Measurements from ENCODE around the gene LRP1-AS. TPM values are rescaled to one million over a fixed set of nuclear protein-coding genes. Genes with fewer than 3 reads are reported as not detected.

The LRP1-AS gene
- total RNA-seq, 1 donor from 2014 or later, result not detected

DNA sequence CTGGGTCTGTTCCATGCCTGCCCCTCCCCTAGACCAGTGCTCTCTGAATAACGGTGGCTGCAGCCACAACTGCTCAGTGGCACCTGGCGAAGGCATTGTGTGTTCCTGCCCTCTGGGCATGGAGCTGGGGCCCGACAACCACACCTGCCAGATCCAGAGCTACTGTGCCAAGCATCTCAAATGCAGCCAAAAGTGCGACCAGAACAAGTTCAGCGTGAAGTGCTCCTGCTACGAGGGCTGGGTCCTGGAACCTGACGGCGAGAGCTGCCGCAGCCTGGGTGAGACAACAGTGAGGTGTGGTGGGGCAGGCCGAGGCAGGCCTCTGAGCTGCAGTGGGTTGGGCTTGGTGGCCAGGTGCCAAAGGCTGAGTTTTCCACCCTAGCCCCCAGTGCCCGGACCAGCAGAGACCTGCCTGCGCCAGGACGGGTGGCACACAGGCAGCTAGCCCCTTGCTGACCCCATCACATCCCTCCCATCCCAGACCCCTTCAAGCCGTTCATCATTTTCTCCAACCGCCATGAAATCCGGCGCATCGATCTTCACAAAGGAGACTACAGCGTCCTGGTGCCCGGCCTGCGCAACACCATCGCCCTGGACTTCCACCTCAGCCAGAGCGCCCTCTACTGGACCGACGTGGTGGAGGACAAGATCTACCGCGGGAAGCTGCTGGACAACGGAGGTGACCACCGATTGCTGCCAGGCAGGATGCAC is 28.2 kb upstream of the LRP1-AS start:
- DNase-seq (ENCODE audit: low spot score, unreplicated experiment), result peak; percentile 55
- Mint-ChIP-seq H3K36me3 (ENCODE audit: insufficient read depth) (peaks cover 26% of the 10 kb centered on the region), H3K4me3 (ENCODE audit: low read depth) (no peak overlapping the region), H3K27ac (peak overlapping the region; percentile 82), H3K9me3 (ENCODE audit: low read depth) (no peaks in the 10 kb centered on the region), H3K27me3 (no peaks in the 10 kb centered on the region), H3K4me1 (ENCODE audit: low read depth) (no peaks in the 10 kb centered on the region)
- TF ChIP-seq, protein P1, sequence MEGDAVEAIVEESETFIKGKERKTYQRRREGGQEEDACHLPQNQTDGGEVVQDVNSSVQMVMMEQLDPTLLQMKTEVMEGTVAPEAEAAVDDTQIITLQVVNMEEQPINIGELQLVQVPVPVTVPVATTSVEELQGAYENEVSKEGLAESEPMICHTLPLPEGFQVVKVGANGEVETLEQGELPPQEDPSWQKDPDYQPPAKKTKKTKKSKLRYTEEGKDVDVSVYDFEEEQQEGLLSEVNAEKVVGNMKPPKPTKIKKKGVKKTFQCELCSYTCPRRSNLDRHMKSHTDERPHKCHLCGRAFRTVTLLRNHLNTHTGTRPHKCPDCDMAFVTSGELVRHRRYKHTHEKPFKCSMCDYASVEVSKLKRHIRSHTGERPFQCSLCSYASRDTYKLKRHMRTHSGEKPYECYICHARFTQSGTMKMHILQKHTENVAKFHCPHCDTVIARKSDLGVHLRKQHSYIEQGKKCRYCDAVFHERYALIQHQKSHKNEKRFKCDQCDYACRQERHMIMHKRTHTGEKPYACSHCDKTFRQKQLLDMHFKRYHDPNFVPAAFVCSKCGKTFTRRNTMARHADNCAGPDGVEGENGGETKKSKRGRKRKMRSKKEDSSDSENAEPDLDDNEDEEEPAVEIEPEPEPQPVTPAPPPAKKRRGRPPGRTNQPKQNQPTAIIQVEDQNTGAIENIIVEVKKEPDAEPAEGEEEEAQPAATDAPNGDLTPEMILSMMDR (IDR thresholded peaks at IDR 0.05; ENCODE audit: unreplicated experiment), result peak; percentile 68

DNA sequence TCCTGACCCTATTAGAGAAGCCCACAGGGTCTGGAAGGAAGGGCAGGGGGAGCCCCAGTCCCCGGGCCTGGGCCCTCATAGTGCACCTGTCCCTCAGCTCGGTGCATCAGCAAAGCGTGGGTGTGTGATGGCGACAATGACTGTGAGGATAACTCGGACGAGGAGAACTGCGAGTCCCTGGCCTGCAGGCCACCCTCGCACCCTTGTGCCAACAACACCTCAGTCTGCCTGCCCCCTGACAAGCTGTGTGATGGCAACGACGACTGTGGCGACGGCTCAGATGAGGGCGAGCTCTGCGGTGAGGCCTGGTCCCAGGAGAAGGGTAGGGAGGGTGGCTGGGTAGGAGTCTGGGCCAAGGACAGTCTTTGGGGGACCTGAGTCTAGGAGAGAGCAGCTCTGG is 26.3 kb upstream of the LRP1-AS start:
- no peak for DNase-seq (ENCODE audit: low spot score, unreplicated experiment)
- H3K36me3 Mint-ChIP-seq (ENCODE audit: insufficient read depth), result peaks cover 26% of the 10 kb centered on the region
- no peaks in the 10 kb centered on the region for H3K27me3 Mint-ChIP-seq
- TF ChIP-seq, protein P1 (IDR thresholded peaks at IDR 0.05; ENCODE audit: unreplicated experiment), result no peak
- no peaks in the 10 kb centered on the region for H3K9me3 Mint-ChIP-seq (ENCODE audit: low read depth)
- H3K4me3 Mint-ChIP-seq (ENCODE audit: low read depth), result no peak overlapping the region
- no peak overlapping the region for H3K27ac Mint-ChIP-seq
- no peaks in the 10 kb centered on the region for H3K4me1 Mint-ChIP-seq (ENCODE audit: low read depth)

DNA sequence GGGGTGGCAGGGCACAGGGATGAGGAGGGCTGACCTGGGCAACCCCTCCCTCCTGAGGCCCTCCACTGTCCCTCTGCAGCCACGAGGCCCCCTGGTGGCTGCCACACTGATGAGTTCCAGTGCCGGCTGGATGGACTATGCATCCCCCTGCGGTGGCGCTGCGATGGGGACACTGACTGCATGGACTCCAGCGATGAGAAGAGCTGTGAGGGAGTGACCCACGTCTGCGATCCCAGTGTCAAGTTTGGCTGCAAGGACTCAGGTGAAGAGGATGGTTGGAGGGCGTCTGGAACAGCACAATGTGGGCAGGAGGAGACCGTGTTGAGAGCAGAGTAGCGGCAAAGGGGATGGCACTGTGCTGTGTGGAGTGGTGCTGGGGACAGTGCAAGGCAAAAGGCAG is 25.7 kb upstream of the LRP1-AS start:
- Mint-ChIP-seq H3K36me3 (ENCODE audit: insufficient read depth) (peaks cover 25% of the 10 kb centered on the region), H3K9me3 (ENCODE audit: low read depth) (no peaks in the 10 kb centered on the region), H3K27me3 (no peaks in the 10 kb centered on the region), H3K4me3 (ENCODE audit: low read depth) (no peak overlapping the region), H3K27ac (peak overlapping the region; percentile 26), H3K4me1 (ENCODE audit: low read depth) (no peaks in the 10 kb centered on the region)
- TF ChIP-seq, protein P1 (IDR thresholded peaks at IDR 0.05; ENCODE audit: unreplicated experiment), result peak; percentile 59
- no peak for DNase-seq (ENCODE audit: low spot score, unreplicated experiment)

DNA sequence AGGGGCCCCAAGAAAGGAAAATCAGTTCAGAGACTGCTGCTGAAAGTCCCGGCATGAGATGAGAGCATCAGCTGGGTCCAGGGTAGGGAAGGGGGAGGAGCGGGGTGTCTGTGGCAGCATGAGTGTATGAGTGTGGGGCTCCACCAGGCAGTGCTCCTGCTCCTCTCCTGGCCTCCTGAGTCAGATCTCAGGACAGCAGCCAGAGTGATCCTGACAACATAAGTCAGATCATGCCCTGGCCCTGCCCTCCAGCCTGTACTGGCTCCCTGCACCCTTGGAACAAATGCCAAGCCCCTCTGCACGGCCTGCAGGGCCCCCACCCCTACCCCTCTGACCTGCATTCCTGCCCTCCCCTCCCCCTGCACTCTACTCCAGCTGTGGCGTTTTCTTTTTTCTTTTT is 24.2 kb upstream of the LRP1-AS start:
- peaks cover 26% of the 10 kb centered on the region for H3K36me3 Mint-ChIP-seq (ENCODE audit: insufficient read depth)

DNA sequence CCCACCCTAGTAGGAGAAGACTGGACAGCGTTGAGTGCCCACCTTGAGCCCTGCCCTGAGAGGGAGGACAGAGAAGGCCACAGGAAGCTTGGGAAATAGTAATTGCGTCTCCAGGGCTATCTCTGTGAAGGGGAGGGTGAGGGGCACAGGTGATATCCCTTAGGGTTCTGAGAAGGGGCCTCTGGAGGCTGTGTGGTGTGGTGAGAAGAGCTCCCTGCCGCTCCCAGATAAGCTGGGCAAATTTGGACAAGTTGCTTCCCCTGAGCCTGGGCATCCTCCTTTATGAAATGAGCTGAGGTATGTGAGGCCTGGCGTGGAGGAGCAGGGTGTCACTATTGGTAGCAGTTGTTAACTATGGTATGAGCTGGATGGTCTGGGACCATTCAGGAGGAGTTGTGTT is 23.5 kb upstream of the LRP1-AS start:
- TF ChIP-seq, protein P1 (IDR thresholded peaks at IDR 0.05; ENCODE audit: unreplicated experiment), result no peak
- no peak overlapping the region for H3K4me3 Mint-ChIP-seq (ENCODE audit: low read depth)
- H3K36me3 Mint-ChIP-seq (ENCODE audit: insufficient read depth), result peaks cover 25% of the 10 kb centered on the region
- H3K9me3 Mint-ChIP-seq (ENCODE audit: low read depth), result no peaks in the 10 kb centered on the region
- no peak overlapping the region for H3K27ac Mint-ChIP-seq
- no peaks in the 10 kb centered on the region for H3K4me1 Mint-ChIP-seq (ENCODE audit: low read depth)
- H3K27me3 Mint-ChIP-seq, result no peaks in the 10 kb centered on the region
- no peak for DNase-seq (ENCODE audit: low spot score, unreplicated experiment)

More for the DNA sequence above, 24.2 kb upstream of the LRP1-AS start:
- Mint-ChIP-seq H3K4me3 (ENCODE audit: low read depth) (no peak overlapping the region), H3K27ac (no peak overlapping the region), H3K4me1 (ENCODE audit: low read depth) (no peaks in the 10 kb centered on the region), H3K27me3 (no peaks in the 10 kb centered on the region), H3K9me3 (ENCODE audit: low read depth) (no peaks in the 10 kb centered on the region)
- no peak for DNase-seq (ENCODE audit: low spot score, unreplicated experiment)
- TF ChIP-seq, protein P1 (IDR thresholded peaks at IDR 0.05; ENCODE audit: unreplicated experiment), result no peak

Data from progenitor cell of endocrine pancreas (in vitro differentiated cells).